Measurements from ENCODE around the gene FARSA.

The FARSA gene

DNA sequence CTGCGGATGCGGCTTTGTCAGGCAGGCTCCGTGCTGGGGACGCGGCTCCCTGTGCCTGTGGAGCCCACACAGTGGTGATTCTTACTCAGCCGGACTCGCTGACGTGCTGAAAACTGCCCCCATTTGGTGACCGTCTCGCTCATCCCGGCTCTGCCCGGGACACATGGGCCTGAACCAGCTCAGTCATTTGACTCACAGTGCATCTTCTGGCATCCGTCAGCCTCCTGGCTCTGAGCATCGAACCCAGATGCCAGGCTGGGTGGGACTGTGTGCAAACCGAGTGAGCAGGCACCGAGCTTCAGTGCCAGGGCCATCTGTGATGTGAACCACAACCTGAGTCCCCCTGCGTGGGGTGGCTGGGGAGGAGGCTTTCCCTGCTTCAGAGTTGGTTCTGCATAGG lies 37.1 kb downstream of the FARSA start (continued):
- TF ChIP-seq PPARA (CRISPR knock-in tag; IDR thresholded peaks at IDR 0.05; ENCODE audit: borderline replicate concordance) (no peak), BACH2 (CRISPR knock-in tag; IDR thresholded peaks at IDR 0.05; ENCODE audit: borderline replicate concordance) (no peak)

DNA sequence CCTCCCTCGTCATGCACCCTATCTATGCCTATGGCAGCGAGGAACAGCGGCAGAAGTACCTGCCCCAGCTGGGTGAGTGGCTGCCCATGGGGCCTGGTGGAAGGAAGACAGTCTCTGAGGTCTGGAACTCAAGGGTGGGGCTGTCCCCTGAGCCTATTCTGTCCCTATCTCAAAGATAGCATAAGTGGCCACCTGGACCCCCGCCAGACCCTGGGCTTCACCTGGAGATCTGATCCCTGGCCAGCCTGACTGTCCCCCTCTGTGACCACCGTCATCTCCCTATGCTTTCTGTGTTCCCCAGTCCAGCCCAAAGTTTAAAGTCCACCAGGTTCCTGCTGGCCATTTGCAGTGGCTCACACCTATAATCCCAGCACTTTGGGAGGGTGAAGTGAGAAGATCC lies 39.9 kb downstream of the FARSA start:
- ATAC-seq: no peak
- TF ChIP-seq ZNF565 (CRISPR knock-in tag; conservative IDR thresholded peaks at IDR 0.05; ENCODE audit: low read depth) (no peak), ZNF70 (CRISPR knock-in tag; IDR thresholded peaks at IDR 0.05) (no peak), PPARA (CRISPR knock-in tag; IDR thresholded peaks at IDR 0.05; ENCODE audit: borderline replicate concordance) (no peak), GLIS3 (CRISPR knock-in tag; IDR thresholded peaks at IDR 0.05) (no peak), ARNTL (CRISPR knock-in tag; IDR thresholded peaks at IDR 0.05; ENCODE audit: borderline replicate concordance, low read depth) (no peak), ESRRG (CRISPR knock-in tag; IDR thresholded peaks at IDR 0.05) (no peak), ISL1 (CRISPR knock-in tag; IDR thresholded peaks at IDR 0.05) (no peak), SNAI2 (CRISPR knock-in tag; IDR thresholded peaks at IDR 0.05) (no peak), ZFP30 (CRISPR knock-in tag; IDR thresholded peaks at IDR 0.05) (no peak), CSDC2 (CRISPR knock-in tag; IDR thresholded peaks at IDR 0.05) (no peak), OSR1 (CRISPR knock-in tag; IDR thresholded peaks at IDR 0.05) (no peak), TCF4 (CRISPR knock-in tag; IDR thresholded peaks at IDR 0.05; ENCODE audit: borderline replicate concordance) (no peak), BACH2 (CRISPR knock-in tag; IDR thresholded peaks at IDR 0.05; ENCODE audit: borderline replicate concordance) (no peak), ZFP3 (CRISPR knock-in tag; IDR thresholded peaks at IDR 0.05) (no peak)
- TF ChIP-seq, protein P1, sequence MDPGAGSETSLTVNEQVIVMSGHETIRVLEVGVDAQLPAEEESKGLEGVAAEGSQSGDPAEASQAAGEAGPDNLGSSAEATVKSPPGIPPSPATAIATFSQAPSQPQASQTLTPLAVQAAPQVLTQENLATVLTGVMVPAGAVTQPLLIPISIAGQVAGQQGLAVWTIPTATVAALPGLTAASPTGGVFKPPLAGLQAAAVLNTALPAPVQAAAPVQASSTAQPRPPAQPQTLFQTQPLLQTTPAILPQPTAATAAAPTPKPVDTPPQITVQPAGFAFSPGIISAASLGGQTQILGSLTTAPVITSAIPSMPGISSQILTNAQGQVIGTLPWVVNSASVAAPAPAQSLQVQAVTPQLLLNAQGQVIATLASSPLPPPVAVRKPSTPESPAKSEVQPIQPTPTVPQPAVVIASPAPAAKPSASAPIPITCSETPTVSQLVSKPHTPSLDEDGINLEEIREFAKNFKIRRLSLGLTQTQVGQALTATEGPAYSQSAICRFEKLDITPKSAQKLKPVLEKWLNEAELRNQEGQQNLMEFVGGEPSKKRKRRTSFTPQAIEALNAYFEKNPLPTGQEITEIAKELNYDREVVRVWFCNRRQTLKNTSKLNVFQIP (CRISPR knock-in tag; IDR thresholded peaks at IDR 0.05; ENCODE audit: borderline replicate concordance, low read depth): no peak
- TF ChIP-seq, protein P2, sequence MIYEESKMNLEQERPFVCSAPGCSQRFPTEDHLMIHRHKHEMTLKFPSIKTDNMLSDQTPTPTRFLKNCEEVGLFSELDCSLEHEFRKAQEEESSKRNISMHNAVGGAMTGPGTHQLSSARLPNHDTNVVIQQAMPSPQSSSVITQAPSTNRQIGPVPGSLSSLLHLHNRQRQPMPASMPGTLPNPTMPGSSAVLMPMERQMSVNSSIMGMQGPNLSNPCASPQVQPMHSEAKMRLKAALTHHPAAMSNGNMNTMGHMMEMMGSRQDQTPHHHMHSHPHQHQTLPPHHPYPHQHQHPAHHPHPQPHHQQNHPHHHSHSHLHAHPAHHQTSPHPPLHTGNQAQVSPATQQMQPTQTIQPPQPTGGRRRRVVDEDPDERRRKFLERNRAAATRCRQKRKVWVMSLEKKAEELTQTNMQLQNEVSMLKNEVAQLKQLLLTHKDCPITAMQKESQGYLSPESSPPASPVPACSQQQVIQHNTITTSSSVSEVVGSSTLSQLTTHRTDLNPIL (CRISPR knock-in tag; IDR thresholded peaks at IDR 0.05; ENCODE audit: low read depth): no peak
- TF ChIP-seq, protein P3, sequence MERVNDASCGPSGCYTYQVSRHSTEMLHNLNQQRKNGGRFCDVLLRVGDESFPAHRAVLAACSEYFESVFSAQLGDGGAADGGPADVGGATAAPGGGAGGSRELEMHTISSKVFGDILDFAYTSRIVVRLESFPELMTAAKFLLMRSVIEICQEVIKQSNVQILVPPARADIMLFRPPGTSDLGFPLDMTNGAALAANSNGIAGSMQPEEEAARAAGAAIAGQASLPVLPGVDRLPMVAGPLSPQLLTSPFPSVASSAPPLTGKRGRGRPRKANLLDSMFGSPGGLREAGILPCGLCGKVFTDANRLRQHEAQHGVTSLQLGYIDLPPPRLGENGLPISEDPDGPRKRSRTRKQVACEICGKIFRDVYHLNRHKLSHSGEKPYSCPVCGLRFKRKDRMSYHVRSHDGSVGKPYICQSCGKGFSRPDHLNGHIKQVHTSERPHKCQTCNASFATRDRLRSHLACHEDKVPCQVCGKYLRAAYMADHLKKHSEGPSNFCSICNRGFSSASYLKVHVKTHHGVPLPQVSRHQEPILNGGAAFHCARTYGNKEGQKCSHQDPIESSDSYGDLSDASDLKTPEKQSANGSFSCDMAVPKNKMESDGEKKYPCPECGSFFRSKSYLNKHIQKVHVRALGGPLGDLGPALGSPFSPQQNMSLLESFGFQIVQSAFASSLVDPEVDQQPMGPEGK (CRISPR knock-in tag; IDR thresholded peaks at IDR 0.05; ENCODE audit: borderline replicate concordance): no peak

DNA sequence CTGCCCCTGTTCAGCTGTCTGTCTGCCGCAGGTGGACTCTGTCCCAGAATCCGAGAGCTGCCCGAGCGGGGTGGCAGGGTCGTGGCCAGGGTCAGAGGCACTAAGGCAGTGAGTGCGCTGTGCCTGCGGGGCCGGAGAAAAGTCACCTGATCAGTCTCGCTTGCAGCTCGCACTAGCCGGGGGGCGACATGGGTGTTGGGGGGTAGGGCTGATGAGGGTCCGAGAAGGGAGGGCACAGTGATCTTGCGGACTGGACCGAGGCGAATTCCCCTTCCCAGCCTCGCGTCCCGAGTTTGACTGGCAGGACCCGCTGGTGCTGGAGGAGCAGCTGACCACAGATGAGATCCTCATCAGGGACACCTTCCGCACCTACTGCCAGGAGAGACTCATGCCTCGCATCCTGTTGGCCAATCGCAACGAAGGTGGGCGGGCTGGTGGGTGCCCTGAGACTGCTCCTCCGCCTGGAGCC lies 41.9 kb downstream of the FARSA start:
- ATAC-seq: no peak
- TF ChIP-seq, protein P4, sequence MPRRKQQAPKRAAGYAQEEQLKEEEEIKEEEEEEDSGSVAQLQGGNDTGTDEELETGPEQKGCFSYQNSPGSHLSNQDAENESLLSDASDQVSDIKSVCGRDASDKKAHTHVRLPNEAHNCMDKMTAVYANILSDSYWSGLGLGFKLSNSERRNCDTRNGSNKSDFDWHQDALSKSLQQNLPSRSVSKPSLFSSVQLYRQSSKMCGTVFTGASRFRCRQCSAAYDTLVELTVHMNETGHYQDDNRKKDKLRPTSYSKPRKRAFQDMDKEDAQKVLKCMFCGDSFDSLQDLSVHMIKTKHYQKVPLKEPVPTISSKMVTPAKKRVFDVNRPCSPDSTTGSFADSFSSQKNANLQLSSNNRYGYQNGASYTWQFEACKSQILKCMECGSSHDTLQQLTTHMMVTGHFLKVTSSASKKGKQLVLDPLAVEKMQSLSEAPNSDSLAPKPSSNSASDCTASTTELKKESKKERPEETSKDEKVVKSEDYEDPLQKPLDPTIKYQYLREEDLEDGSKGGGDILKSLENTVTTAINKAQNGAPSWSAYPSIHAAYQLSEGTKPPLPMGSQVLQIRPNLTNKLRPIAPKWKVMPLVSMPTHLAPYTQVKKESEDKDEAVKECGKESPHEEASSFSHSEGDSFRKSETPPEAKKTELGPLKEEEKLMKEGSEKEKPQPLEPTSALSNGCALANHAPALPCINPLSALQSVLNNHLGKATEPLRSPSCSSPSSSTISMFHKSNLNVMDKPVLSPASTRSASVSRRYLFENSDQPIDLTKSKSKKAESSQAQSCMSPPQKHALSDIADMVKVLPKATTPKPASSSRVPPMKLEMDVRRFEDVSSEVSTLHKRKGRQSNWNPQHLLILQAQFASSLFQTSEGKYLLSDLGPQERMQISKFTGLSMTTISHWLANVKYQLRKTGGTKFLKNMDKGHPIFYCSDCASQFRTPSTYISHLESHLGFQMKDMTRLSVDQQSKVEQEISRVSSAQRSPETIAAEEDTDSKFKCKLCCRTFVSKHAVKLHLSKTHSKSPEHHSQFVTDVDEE (CRISPR knock-in tag; IDR thresholded peaks at IDR 0.05): no peak
- TF ChIP-seq PPARA (CRISPR knock-in tag; IDR thresholded peaks at IDR 0.05; ENCODE audit: borderline replicate concordance) (no peak), TCF4 (CRISPR knock-in tag; IDR thresholded peaks at IDR 0.05; ENCODE audit: borderline replicate concordance) (no peak), ISL1 (CRISPR knock-in tag; IDR thresholded peaks at IDR 0.05) (no peak), ZFP3 (CRISPR knock-in tag; IDR thresholded peaks at IDR 0.05) (no peak), ARNTL (CRISPR knock-in tag; IDR thresholded peaks at IDR 0.05; ENCODE audit: borderline replicate concordance, low read depth) (no peak), ESRRG (CRISPR knock-in tag; IDR thresholded peaks at IDR 0.05) (no peak), TOX (CRISPR knock-in tag; IDR thresholded peaks at IDR 0.05; ENCODE audit: borderline replicate concordance) (no peak), GLIS3 (CRISPR knock-in tag; IDR thresholded peaks at IDR 0.05) (no peak)
- TF ChIP-seq, protein P5, sequence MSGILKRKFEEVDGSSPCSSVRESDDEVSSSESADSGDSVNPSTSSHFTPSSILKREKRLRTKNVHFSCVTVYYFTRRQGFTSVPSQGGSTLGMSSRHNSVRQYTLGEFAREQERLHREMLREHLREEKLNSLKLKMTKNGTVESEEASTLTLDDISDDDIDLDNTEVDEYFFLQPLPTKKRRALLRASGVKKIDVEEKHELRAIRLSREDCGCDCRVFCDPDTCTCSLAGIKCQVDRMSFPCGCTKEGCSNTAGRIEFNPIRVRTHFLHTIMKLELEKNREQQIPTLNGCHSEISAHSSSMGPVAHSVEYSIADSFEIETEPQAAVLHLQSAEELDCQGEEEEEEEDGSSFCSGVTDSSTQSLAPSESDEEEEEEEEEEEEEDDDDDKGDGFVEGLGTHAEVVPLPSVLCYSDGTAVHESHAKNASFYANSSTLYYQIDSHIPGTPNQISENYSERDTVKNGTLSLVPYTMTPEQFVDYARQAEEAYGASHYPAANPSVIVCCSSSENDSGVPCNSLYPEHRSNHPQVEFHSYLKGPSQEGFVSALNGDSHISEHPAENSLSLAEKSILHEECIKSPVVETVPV (CRISPR knock-in tag; IDR thresholded peaks at IDR 0.05): no peak
- TF ChIP-seq, protein P2 (CRISPR knock-in tag; IDR thresholded peaks at IDR 0.05; ENCODE audit: low read depth): no peak

Data from SK-N-SH treated with all-trans-retinoic acid at 6 μM for 48 hours (cell line).